GM19023 (cell line): Measurements from ENCODE around the gene SRP14.

Experiments
- ATAC-seq: cut with Tn5 transposase; IDR thresholded peaks from one replicate; pipeline ENCODE4 v1.9.1; 2021; ENCODE audit warnings: mild to moderate bottlenecking, moderate library complexity; ENCODE audit not compliant: unreplicated experiment

Gene SRP14

DNA sequence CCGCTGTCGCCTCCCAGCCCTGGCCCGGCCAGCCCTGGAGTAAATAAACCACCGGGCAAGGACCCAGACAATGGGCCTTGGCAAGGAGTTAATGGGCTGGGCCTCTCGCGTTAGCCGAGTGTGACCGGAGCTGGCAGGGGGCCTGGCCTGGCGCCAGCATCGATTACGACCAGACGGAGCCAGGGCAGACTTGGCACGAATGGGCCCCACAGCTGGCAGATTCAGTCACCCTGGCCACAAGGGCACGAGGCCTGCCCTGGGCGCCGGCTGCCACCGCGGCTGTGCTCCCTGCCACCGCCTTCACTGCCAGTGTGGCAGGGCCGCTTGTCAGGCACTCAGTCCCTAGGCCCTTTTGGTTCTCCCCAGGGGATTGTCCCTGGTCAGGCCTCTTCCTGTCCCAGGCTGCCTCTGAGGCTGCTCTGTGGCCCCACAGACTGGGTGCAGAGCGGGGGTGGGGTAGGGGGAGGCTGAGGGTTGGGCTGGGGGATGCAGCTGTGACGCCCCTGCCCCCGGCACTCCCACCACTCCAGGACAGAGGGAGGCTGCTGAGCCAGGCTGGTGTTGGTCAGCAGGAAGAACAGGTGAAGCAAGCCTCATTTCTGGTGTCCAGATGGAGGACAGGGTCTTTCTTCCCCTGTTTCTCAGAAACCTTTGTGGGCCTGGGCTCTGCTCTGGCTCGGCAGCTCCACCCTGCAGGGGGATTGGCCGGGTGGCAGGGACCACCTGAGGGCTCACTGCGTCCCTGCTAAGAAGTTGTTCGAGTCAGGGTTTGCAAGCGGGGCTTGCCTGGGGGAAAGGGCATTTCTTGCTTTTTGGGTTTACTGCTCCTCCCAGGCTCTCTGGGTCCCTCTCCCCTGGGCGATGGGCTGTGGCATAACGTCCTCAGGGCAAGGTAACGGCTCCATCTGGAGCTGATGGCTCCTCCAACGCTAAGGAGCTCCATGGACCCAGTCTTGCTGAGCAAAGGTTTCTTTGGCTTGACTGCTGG lies 30.5 kb upstream of the SRP14 start:
- ATAC-seq: peak; percentile 65

DNA sequence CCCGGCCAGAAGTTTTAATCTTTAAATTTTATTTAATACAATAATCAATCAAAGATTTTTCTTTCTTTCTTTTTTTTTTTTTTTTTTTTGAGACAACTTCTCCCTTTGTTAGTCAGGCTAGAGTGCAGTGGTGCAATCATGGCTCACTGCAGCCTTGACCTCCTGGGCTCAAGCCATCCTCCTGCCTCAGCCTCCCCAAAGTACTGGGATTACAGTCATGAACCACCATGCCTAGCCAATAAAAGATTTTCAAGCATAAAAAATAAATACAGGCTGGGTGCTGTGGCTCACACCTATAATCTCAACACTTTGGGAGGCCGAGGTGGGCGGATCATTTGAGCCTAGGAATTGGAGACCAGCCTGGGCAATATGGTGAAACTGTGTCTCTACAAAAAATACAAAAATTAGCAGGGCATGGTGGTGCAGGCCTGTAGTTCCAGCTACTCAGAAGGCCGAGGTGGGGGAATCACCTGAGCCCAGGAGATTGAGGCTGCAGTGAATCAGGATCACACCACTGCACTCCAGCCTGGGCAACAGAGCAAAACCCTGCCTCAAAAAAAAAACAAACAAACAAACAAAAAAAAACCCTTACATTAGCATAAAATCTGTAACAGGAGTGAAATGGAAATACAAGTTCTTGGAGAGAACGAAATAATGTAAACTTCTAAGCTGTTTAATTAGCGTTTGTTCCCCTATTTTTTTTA lies 29.1 kb upstream of the SRP14 start:
- no peak for ATAC-seq

DNA sequence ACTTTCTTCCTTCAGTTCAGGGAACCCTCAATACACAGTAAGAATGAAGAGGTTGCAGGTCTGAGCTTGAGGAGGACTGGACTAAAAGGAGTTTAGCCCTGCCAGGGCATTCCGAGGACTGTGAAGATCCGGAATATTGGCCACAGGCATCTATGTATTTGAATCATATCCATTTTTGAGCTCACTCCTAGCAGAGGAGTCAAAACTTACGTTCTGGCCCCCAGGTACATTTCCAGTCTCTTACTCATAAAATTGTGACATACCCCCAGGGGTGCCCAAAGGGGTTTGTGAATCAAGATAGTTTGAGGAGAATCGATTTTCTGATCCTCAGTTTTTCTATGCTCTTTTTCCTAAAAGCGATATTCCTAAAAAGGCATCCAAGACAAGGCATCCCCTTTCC lies 27.6 kb upstream of the SRP14 start:
- ATAC-seq: no peak

DNA sequence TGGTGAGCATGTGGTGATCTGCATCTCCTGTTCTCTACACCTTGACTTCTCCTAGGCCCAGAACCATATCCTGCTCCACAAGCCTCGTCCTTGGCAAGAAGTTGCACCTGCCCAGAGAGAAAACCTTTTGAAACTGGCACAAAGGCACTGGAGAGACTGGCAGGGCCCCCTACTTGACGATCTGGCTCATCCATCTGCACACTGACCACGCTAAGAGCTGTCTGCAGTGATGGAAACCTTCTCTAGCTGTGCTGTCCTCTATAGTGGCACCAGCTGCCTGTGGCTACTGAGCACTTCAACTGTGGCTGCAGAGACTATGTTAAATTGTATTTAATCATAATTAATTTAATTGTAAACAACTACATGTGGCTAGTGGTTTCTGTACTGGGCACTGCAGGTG lies 26.2 kb upstream of the SRP14 start:
- ATAC-seq: no peak

DNA sequence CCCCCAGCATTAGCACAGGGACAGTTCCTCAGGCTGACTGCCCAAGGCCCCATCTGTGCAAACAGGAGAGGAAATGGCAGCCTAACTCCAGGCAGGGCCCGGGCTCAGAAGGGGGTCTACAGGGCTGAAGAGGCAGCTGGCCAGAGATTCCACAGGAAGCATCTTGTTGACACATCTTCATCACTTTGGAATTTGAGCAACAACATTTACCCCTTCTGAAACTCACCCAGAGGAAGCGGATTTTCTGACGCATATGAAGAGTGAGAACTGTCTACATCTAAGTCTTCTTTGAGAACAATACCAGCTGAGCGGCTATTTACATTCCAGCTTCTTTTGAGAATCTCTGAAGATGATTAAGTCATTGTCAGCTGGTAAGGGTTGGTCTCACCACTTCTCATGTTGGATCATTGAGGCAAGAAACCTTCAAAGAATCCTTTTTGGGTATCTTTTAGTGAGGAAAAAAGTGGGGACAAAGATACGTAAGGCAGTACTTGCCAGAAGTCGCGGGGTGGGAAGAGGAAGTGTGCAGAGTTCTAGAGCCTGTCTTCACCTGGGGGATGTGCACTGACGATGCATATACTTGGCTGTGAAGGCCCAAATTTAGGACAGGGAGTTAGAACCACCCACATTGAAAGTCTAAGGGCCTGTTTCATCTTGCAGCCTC lies 25.4 kb upstream of the SRP14 start:
- ATAC-seq: peak; percentile 57

DNA sequence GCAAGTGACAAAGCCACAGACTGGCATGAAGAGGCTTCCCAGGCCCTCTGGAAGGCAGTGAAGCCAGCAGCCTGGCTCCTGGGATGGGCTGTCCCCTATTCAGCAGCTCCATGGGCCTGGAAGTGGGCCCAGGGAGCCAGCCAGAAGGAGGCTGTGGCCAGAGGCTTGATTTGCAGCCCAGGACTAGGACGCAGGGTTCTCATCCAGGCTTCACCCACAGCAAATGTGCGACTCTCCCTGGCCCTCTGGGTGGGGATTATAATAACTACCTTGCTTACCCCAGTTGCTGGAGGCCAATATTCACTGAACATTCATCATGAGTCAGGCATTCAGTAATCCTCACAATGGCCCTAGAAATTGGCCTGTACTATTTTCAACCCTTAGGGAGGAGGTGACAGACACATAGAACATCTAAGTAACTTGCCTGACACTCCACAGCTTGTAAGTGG lies 24.6 kb upstream of the SRP14 start:
- no peak for ATAC-seq

DNA sequence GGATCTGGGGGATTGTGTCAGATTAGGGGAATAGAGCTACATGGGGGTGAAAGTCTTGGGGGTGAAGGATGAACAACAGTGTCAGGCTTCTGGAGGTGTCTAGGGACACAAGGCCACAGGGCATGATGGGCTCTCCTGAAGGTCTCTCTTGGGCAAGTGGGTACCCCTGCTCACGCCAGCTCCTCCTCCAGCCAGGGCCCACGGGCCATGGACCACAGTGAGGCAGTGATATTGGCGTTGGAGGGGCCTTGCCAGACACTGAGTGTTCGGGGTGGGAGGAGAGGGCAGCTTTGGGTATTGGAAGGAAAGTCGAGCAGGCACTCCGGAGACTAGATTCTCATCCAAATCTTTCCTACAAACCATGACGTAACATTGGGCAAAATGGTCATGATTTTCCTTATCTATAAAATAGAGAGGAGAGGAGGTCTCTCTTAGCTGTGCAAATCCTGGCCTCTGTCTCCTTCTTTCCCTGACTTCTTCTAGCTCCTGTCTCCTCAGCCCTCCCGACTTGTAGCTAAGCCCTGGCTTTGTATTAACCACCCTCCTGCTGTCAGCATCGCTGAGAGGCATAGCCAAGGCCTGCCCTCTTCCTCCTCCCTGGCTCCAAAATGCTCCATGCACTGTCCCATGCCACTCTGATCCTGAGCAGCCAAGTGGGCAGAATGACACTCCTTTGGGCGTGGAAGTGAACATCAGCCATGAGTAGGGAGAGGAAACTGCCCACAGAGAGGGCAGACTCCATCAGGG lies 24.0 kb upstream of the SRP14 start:
- ATAC-seq: no peak

DNA sequence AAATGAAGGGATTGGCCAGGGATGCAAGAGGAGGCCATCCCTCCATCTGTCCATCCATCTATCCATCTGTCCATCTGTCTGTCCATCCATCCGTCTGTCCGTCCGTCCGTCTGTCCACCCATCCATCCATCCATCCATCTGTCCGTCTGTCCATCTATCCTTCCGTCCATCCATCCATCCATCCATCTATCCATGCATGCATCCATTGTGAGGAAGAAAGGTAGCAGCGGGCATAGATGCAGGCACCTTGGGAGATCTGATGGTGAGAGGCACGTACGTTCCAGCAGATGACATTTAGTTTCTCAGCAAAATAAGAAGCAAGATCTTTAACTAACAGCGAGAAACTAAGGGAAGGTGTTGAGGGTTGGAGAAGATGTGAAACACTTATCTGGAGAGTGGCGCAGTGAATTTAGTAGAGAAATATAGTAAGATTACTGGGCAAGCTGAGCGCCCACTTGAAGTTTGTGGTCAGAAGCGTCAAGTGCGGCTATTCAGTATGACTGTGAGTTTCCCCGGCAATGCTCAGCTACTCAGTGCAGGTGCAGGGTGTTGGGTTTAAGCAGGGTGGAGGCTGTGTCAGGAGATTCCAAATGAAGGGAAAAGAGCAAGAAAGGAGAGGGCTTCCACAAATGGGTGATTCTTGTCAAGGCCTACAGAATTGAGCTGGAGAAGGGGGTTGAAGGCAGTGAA lies 22.4 kb upstream of the SRP14 start:
- ATAC-seq: peak; percentile 61

DNA sequence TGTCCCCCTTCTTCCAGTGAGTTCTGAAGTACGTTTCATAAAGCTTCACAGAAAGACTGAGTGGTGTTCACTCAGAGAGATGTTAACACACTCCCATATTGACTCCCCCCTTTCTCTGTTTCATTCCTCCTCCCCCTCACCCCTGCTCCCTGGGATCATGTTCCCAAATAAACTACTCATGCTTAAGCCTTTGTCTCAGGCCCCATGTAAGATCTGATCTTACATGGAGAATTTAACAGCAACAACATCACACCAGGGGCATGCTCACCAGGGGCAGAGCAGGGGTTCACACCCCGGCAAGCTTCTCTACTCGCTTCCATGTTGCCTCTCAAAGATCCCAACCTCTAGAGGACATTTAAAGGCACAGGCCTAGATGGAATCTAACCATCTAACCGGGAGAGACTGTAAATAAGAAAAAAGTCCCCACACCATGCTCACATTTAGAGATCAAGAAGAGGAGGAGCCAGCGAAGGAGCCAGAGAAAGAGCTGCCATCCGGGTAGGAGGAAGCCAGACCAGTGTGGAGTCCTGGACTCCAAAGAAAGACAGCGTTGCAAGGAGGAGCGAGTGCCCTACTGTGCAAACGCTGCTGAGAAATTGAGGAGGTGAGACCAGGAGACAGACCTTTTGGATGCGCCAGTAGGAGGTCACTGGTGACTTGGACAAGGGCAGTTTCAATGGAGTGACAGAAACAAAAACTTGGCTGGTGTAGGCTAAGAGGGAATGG lies 21.4 kb upstream of the SRP14 start:
- ATAC-seq: no peak

DNA sequence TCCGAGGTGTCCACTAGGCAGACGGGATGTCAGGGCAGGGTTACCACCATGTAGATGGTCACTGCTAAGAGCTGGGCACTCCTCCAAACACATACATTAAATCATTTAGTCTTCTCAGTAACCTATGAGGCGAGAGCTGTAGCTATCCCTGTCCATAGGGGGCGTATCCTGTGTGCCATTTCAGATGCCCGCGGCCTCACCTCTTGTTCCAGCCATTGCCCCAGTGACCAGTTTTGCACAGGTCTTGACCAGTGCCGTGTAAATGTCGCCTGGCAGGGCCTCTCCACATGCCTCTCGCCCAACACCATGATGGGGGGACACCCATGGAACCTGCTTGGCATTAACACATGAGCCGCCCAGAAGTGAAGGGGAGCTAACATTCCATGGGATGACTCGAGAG lies 20.8 kb upstream of the SRP14 start:
- ATAC-seq: no peak

DNA sequence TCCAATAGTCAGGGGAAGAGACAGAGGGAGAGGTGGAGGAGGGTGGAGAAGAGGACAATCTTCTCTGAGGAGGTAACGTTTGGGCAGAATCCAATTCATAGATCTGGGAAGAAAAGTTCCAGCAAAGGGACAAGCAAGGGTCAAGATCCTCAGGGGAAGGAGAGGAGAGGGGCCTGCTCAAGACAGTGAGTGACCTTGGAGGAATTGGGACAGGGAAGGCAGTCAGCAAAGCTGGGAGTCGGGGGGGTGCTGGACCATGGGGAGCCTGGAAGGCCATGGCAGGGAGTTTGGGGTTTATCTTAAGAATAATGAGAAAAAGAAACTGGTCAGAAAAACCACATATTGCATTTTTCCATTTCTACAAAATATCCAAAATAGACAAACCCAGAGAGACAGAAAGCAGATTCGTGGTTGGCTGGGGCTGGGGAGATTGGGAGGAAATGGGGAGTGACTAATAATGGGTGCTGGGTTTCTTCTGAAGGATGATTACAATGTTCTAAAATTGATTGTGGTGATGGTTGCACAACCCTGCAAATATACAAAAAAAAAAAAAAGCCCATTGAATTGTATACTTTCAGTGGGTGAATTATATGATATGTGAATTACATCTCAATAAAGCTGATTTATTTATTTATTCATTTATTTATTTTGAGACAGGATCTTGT lies 19.6 kb upstream of the SRP14 start:
- no peak for ATAC-seq

DNA sequence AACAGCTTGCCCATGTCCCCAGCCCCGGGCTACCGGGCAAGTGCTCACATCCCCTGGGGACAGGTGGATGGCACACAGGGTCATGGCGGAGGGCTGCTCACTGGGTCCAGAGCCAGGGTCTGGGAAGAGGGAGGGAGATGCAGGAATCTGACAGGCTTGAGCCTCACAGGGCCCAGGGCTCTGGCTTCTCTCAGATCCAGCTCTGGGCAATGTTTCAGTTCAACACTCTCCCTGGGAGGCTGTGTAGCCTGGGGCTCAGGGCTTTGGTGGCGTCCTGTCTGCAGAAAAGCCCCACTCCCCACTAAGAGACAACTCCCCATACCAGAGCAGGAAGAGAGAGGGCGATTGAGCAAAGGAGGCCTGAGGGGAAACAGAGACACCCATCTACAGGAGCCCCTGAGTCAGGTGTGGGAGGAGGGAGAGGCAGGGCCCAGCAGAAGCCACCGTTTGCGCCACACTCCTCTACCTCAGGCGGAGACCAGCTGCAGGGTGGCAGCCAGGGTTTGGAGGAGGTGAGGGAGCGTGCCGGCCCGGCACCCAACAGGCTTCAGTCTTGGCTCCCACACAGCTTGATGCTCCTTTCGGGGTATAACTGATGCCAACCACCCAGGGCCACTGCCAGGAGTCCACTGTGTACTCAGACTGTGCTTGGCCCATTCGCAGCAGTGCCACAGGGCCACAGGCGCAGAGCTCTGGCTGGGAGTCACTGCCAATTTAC lies 16.8 kb upstream of the SRP14 start:
- no peak for ATAC-seq

DNA sequence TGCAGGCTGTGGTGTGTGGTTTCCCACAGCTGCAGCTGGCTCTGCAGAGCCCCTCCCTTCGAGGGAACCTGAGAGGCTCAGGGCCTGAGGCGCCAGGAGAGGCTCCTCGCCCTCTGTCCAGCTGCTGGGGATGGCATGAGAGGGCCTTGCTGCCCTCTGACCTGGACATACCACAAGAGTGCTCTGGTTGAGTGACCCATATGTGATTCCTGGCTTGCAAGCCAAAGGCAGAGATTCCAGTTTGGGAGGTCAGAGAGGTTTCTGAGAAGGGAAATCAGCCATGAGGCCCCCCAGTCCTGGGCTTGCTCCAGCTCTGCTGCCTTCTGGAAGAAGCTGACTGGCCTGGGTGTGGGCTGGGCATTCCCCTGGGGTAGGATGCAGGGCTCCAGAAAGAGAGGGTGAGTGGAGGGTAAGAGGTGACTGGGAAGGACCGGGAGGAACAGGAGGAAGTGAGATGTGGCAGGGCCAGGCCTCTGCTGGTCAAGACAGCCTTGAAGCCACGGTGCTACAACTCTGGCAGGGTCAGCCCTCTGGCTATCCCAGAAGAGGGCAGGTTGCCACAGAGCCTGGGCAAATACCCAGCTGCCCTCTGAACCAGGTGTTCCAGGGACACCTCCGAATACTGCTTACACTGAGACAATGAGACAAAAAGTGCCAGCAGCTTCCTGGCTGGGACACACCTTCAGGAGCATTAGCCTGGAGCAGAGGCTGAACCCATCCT lies 16.0 kb upstream of the SRP14 start:
- ATAC-seq: peak; percentile 84

DNA sequence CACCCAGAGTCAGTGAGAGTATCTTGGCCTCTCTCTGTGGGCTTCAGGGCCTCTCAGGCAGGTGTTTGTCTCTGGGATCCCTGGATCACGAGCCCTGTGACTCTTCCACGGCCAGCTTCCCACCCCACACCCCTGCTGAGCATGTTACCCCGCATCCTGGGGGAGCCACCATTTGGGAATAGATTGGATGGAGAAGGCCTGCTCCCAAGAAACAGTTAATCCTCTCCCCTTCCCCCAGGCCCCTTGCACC lies 15.5 kb upstream of the SRP14 start:
- peak; percentile 59 for ATAC-seq

DNA sequence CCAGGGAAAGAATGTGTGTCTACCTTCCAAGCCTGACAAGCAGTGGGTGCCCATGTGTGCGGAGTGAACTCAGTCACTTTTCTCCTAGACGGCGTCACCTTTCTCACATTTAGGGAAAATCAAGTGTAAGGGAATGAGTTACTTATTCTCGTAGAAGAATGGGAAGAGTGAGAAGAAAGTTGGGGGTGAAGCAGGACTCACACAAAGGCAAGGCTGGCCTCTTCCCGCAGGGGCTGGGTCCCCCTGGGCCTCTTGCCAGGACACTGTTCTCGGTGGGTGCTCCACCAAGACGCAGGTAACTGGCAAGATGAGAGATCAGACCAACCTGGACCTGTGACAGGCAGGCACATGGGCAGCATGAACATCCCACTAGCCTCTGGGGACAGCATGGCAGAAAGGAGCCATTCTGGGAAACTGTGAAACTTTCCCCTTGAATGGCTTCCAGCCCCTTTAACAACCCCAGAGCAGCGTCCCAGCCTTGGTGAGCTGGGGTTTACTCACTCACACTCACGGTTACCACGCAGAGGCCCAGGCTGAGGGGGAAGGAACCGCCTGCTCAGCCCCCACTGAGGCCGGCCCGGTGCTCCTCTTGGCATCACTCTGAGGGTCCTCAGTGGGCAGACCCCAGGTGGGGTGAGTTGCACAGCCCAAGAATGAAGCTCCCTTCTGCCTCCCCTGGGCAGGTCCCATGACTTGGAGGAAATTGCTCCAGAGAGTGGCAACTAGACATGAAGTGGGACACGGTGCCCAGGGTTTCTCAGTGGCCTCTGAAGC lies 15.0 kb upstream of the SRP14 start:
- ATAC-seq: peak; percentile 37

DNA sequence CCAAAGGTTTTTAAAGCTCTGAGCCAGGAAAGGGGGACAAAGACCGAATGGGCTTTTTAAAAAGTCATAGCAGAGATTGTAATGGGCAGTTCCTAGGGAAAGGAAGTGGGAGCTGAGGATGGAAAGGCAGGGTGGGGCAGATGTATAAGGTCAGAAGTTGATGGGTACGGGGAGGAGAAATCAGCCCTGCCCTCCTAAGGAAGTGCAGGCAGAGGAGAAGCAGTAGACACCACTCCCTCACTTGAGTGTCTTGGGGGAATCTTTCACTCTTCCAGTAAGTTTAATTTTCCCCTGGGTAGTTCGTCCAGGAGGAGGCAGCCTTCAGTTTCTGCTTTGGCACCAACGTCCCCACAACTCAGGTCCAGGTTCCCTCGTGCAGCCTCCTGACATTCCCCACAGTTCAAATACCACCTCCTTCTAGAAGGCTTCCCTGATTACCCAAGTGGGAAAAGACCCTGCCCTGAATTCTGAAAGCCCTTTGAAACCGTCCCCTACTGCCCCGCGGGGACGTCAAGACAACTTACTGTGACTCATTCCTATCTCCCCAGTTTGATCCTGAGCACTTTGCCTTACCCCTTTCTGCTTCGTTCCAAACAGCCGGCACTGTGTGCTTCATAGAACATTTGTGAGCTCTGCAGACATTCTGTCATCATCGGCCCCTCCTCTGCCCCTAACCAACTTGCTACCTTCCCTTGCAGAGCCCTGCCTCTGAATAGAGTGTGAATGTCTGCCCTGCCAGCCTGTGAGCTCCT lies 14.3 kb upstream of the SRP14 start:
- no peak for ATAC-seq

DNA sequence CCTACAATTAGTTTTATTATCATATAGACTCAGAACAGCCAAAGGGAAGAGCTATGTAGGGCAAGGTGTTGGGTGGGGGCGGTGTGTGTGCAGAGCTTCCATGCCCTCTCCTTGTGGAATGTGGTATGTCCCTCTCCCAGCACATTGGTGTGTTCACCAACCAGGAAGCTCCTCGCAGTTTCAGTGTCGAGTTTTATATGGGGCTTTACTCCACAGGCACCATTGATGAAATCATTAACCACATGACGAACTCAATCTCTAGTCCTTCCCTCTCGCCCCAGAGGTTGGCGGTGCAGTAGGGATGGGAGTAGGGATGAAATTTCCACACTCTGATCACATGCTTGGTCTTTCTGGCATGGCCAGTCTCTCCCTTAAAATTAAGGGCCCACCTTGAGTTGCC lies 13.6 kb upstream of the SRP14 start:
- ATAC-seq: no peak
